ENCODE measurements around the gene YBX2.

DNA sequence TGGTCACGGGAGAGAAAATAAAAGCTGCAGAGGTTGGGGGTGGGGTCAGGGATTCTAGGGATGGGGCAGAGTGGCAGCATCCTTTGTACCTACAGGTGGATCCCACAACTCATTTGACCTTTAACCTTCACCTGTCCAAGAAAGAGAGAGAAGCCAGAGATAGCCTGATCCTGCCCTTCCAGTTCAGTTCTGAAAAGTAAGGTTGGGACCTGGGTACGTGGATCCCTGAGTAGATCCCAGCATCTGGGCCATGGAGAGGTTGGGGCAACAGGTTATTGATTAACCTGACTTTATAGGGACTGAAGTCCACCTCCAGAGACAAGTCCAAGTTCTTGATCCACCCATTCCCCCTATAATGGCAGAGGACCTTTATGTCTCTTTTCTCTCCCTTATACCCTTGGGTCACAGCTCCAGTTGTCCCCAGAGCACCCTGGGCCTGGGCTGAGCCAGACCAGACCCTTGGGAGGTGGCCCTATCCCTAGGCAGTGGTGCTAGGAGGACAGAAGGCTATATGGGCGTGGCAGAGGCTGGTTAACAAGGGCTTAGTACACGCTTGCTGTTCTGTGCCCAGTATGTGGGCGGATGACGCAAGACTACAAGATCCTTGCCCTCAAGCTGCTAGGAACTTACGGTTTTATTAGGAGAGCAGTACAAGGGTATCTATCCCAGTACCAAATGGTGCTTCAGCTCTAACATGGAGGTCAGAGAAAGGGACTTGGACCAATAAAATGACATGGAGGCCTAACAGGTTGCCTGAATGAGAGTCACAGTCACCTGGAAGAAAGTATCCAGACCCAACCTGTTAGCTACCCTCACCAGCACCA, 35.5 kb downstream of the YBX2 start:
- TF ChIP-seq, protein P1, sequence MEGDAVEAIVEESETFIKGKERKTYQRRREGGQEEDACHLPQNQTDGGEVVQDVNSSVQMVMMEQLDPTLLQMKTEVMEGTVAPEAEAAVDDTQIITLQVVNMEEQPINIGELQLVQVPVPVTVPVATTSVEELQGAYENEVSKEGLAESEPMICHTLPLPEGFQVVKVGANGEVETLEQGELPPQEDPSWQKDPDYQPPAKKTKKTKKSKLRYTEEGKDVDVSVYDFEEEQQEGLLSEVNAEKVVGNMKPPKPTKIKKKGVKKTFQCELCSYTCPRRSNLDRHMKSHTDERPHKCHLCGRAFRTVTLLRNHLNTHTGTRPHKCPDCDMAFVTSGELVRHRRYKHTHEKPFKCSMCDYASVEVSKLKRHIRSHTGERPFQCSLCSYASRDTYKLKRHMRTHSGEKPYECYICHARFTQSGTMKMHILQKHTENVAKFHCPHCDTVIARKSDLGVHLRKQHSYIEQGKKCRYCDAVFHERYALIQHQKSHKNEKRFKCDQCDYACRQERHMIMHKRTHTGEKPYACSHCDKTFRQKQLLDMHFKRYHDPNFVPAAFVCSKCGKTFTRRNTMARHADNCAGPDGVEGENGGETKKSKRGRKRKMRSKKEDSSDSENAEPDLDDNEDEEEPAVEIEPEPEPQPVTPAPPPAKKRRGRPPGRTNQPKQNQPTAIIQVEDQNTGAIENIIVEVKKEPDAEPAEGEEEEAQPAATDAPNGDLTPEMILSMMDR (IDR thresholded peaks at IDR 0.05): no peak
- TF ChIP-seq EP300 (IDR thresholded peaks at IDR 0.05): no peak
